Measurements from ENCODE around the gene ADGRA1. TPM values are rescaled to one million over a fixed set of nuclear protein-coding genes. Genes with fewer than 3 reads are reported as not detected.

The ADGRA1 gene, protein sequence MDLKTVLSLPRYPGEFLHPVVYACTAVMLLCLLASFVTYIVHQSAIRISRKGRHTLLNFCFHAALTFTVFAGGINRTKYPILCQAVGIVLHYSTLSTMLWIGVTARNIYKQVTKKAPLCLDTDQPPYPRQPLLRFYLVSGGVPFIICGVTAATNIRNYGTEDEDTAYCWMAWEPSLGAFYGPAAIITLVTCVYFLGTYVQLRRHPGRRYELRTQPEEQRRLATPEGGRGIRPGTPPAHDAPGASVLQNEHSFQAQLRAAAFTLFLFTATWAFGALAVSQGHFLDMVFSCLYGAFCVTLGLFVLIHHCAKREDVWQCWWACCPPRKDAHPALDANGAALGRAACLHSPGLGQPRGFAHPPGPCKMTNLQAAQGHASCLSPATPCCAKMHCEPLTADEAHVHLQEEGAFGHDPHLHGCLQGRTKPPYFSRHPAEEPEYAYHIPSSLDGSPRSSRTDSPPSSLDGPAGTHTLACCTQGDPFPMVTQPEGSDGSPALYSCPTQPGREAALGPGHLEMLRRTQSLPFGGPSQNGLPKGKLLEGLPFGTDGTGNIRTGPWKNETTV
- total RNA-seq: under 1 TPM in 1 of 4 donors, not detected in 3; under 0.01 TPM

DNA sequence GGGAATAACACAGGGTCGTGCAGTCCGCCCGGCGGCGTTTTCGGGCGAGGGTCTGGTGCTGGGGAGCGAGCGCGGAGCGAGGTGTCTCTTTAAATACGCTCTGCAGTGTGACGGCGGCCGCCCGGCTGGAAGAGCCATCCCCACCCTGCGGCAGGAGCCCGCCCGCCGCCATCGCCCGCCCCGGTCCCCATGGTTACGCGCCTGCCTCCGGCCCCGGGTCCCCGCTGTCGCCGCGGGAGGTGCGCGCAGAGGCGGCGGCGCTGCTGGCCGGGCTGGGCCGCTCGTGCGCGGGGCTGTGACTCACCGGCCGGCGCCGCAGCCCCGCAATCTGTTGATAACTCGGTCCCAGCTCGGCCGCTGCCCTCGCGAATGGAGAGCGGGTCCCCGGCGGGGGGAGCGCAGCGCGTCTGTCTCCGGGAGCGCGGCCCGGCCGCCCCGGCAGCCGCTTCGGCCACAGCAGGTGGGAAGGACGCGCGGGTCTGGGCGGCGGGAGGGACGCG lies at the start of gene ADGRA1:
ADGRA1 (plus strand) TSS at position 246 of the 500 bp plus-strand sequence. CDS start 986 bp downstream, outside the sequence.
- no peaks in the 10 kb centered on the region for H3K9me3 ChIP-seq
- peak within 1 kb of the TSS in 1 of 4 donors; percentile 23 for H3K4me3 ChIP-seq
- no peaks in the 10 kb centered on the region for H3K36me3 ChIP-seq
- WGBS, 2 donors: 1 to 2% methylated on average over 26 to 37 of the region's 72 CpGs
- peaks cover 0 to 73% of the 10 kb centered on the region in 2 donors for H3K27me3 ChIP-seq
- peaks cover 0 to 19% (median 0%) of the 10 kb centered on the region in 4 donors for H3K4me1 ChIP-seq
- TF ChIP-seq EP300 (IDR thresholded peaks at IDR 0.05) (no peak), POLR2A (IDR thresholded peaks at IDR 0.05) (no peak)
- TF ChIP-seq, protein P1, sequence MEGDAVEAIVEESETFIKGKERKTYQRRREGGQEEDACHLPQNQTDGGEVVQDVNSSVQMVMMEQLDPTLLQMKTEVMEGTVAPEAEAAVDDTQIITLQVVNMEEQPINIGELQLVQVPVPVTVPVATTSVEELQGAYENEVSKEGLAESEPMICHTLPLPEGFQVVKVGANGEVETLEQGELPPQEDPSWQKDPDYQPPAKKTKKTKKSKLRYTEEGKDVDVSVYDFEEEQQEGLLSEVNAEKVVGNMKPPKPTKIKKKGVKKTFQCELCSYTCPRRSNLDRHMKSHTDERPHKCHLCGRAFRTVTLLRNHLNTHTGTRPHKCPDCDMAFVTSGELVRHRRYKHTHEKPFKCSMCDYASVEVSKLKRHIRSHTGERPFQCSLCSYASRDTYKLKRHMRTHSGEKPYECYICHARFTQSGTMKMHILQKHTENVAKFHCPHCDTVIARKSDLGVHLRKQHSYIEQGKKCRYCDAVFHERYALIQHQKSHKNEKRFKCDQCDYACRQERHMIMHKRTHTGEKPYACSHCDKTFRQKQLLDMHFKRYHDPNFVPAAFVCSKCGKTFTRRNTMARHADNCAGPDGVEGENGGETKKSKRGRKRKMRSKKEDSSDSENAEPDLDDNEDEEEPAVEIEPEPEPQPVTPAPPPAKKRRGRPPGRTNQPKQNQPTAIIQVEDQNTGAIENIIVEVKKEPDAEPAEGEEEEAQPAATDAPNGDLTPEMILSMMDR (IDR thresholded peaks at IDR 0.05): no peak
- no peak within 1 kb of the TSS for H3K27ac ChIP-seq
- DNase-seq (ENCODE audit: low spot score in 2 of 2): no peak

DNA sequence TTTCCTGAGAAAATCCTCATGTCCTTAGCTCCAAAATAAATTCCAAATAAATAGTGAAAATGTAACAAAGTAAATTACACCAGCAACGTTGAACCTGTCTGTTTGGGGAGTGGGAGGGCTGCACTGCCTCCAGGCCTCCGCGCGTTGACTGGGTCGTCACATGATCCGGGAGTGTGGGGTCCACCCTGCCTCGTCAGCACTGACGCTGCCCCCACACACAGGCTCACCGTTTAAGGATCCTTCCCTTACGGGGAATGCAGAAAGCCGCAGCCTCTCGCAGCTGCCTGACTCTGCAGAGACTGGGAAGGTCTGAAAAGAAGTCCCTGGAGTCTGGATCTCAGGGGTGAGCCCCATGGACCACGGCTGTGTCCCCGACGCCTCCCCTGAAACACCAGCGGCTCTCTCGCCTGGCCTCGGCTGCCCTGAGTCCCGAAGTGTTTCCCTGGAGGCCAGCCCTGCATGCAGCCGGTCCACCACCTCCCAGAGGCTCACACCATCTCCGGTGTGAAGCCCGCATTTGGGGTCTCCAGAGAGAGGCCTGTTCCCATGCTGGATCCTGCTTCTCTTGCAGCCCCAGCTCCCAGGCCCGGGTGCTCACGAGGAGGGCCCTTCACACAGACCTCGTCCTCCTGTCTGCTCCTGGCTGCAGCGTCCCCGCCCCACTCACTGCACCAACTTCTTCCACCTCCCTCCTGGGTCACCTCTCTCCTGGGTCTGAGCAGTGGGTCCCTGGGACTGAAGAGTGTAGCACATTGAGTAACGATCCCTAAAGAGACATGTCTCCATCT lies 49.5 kb upstream of the ADGRA1 start:
- Histone ChIP-seq H3K27me3 (peaks cover 0 to 30% of the 10 kb centered on the region in 2 donors), H3K27ac (no peak overlapping the region), H3K4me3 (no peak overlapping the region), H3K4me1 (no peaks in the 10 kb centered on the region), H3K36me3 (no peaks in the 10 kb centered on the region), H3K9me3 (no peaks in the 10 kb centered on the region)
- WGBS, 2 donors: 65 to 72% methylated on average over 23 to 28 of the region's 28 CpGs
- no peak for DNase-seq (ENCODE audit: low spot score in 2 of 2)
- TF ChIP-seq EP300 (IDR thresholded peaks at IDR 0.05) (no peak), POLR2A (IDR thresholded peaks at IDR 0.05) (no peak)
- TF ChIP-seq, protein P1 (IDR thresholded peaks at IDR 0.05): no peak

DNA sequence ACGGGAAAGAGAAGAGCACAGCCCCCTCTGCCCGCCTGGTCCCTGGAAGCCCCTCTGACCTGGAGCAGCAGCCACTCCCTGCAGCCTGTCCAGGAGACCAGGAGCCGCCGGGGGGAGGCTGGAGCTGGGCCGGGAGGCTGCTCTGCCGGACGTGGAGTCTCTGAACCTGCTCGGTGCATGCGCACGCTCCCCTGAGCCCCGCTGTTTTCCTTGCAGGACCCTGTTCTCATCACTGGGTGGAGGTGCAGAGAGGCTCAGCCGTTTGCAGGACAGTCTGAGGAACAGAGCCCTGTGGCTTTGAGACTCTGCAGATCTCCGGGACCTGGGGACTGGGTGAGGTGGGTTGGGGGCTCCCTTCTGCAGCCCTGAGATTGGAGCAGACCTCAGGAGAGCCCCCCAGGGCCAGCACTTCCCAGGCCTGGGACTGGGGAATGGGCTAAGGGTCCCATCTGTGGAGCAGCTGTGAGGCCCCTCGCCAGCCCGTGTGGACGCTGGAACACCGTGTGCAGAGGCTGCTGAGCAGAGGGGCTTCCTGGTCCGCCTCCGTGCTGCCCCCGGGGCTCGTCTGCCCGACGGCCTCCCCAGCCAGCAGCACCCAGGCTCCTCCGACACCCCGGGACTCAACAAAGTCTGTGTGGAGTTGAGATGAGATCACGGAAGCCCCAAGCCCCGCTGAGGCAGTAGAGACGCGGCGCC lies 48.5 kb upstream of the ADGRA1 start:
- TF ChIP-seq, protein P1 (IDR thresholded peaks at IDR 0.05): no peak
- TF ChIP-seq POLR2A (IDR thresholded peaks at IDR 0.05) (no peak), EP300 (IDR thresholded peaks at IDR 0.05) (no peak)
- H3K27me3 ChIP-seq: peaks cover 0 to 30% of the 10 kb centered on the region in 2 donors
- H3K27ac ChIP-seq: no peak overlapping the region
- no peak for DNase-seq (ENCODE audit: low spot score in 2 of 2)
- no peak overlapping the region for H3K4me3 ChIP-seq
- H3K4me1 ChIP-seq: no peaks in the 10 kb centered on the region
- H3K9me3 ChIP-seq: no peaks in the 10 kb centered on the region
- H3K36me3 ChIP-seq: no peaks in the 10 kb centered on the region
- WGBS, 2 donors: 35 to 54% methylated on average over 19 to 24 of the region's 30 CpGs

DNA sequence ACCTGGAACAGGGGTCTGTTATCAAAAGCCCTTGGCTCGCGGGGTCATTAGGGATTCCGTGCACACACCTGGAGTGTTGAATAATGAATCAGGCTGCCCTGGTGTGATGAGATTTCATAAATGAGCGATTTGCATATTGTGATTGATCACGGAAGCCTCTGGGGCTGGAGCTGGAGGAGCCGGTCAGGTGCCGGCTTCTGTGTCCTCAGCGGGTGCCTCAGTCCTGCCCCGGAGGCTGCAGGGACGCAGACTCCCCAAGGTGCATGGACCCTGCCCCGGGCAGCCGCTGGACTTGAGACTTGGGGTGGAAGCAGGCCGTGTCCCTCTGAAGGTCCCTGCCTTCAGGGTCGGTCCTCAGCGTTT lies 47.9 kb upstream of the ADGRA1 start:
- Histone ChIP-seq H3K36me3 (no peaks in the 10 kb centered on the region), H3K9me3 (no peaks in the 10 kb centered on the region), H3K27ac (no peak overlapping the region), H3K27me3 (peaks cover 0 to 30% of the 10 kb centered on the region in 2 donors), H3K4me3 (no peak overlapping the region), H3K4me1 (peaks cover 0 to 5% (median 0%) of the 10 kb centered on the region in 4 donors)
- 76 to 81% methylated on average over 8 to 9 of the region's 15 CpGs for WGBS, 2 donors
- TF ChIP-seq, protein P1 (IDR thresholded peaks at IDR 0.05): no peak
- TF ChIP-seq POLR2A (IDR thresholded peaks at IDR 0.05) (no peak), EP300 (IDR thresholded peaks at IDR 0.05) (no peak)
- DNase-seq (ENCODE audit: low spot score in 2 of 2): no peak
